Measurements from ENCODE around the gene HYAL4.
"Not testable (repeated sequence)": the region's sequence is repeated elsewhere in the genome, so short reads cannot be mapped to it uniquely, and the experiment has no call there.

The HYAL4 gene

DNA sequence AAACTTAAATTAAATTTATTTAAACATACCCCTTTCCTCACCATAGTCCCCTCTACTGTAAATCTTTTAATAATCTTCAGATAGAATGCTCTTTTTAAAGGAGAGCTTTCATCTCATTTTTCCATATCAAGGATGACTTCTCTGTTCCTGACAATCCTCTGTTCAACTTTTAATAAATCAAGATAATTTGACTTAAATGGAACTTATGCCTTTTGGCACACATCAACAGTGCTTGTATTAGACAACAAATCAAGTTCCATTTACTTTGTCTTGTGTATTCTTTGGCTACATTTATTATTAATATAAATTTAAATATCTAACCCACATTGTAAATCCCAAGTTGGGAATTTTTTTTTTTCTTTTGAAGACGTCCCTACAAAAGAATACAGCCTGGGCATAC, 42.7 kb upstream of the HYAL4 start:
- DNase-seq (ENCODE audit: low spot score), result no peak
- ChIA-PET CTCF (no interaction called here), POLR2A (ENCODE audit: low non-redundant PET) (no interaction called here)
- TF ChIP-seq CTCF (conservative IDR thresholded peaks at IDR 0.05; ENCODE audit: low read depth), result no peak
- H3K27ac ChIP-seq, result no peak overlapping the region

- no peak overlapping the region for H3K27ac ChIP-seq
- TF ChIP-seq CTCF (conservative IDR thresholded peaks at IDR 0.05; ENCODE audit: low read depth), result no peak
- CTCF ChIA-PET, result no interaction called here
- POLR2A ChIA-PET (ENCODE audit: low non-redundant PET), result no interaction called here
- DNase-seq (ENCODE audit: low spot score), result no peak
Measured at GRCh38 chr7:123805287-123805686, 39.7 kb upstream of the HYAL4 start.

GRCh38 chr7:123809471-123809870, 35.5 kb upstream of the HYAL4 start:
- POLR2A ChIA-PET (ENCODE audit: low non-redundant PET), result no interaction called here
- CTCF ChIA-PET, result no interaction called here
- no peak for DNase-seq (ENCODE audit: low spot score)
- no peak for TF ChIP-seq CTCF (conservative IDR thresholded peaks at IDR 0.05; ENCODE audit: low read depth)
- no peak overlapping the region for H3K27ac ChIP-seq

GRCh38 chr7:123811056-123811455, 33.9 kb upstream of the HYAL4 start:
- no peak for TF ChIP-seq CTCF (conservative IDR thresholded peaks at IDR 0.05; ENCODE audit: low read depth)
- ChIA-PET CTCF (no interaction called here), POLR2A (ENCODE audit: low non-redundant PET) (no interaction called here)
- H3K27ac ChIP-seq, result no peak overlapping the region
- peak; percentile 15 for DNase-seq (ENCODE audit: low spot score)

DNA sequence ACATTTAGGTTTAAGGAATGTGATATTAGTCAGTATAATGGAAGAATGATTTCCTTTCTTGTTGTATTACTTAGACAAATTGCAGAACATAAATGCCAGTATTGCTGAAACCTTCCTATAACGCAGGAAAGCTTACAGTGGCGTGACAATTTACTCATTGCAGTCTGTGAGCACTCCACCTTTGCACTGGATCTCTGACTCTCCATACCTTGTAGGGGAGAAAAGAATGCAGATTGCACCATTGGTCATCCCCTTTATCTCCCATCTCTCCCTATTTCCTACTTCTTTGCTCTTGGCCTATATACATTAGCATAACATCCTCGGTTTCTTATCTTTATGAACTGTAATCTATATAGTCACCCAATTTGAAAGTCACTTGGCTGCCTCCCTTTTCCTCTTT, 28.1 kb upstream of the HYAL4 start:
- no peak for TF ChIP-seq CTCF (conservative IDR thresholded peaks at IDR 0.05; ENCODE audit: low read depth)
- H3K27ac ChIP-seq, result no peak overlapping the region
- CTCF ChIA-PET, result no interaction called here
- no peak for DNase-seq (ENCODE audit: low spot score)
- POLR2A ChIA-PET (ENCODE audit: low non-redundant PET), result no interaction called here

DNA sequence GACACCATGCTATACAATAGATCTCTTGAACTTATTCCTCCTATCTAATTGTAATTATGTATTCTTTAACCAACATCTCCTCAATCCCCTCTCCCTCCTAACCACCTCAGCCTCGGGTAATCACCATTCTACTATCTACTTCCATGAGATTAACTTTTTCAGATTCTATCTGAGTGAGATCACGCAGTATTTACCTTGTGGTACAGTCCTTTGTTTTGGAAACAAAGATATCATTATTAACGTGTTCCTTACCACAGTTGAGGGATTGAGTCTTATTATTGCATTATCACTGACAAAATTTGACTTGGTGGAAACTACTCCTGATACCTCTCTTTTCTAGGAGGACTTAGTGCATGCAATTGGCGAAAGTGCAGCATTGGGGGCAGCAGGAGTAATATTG, 26.0 kb upstream of the HYAL4 start:
- POLR2A ChIA-PET (ENCODE audit: low non-redundant PET), result no interaction called here
- CTCF ChIA-PET, result interaction anchor here (0.6 kb wide), 1 partner anchor 325 kb away, joined by 5 read pairs; no protein-coding TSS in a partner anchor
- TF ChIP-seq CTCF (conservative IDR thresholded peaks at IDR 0.05; ENCODE audit: low read depth), result no peak
- H3K27ac ChIP-seq, result no peak overlapping the region
- no peak for DNase-seq (ENCODE audit: low spot score)

- H3K27ac ChIP-seq, result peak overlapping the region; percentile 69
- ChIA-PET CTCF (interaction anchor here (0.6 to 0.7 kb wide), 2 partner anchors 325 to 883 kb away, joined by 5 read pairs; no protein-coding TSS in a partner anchor), POLR2A (ENCODE audit: low non-redundant PET) (interaction anchor here (0.7 kb wide), 1 partner anchor 132 kb away, joined by 8 read pairs; no protein-coding TSS in a partner anchor)
Measured at GRCh38 chr7:123819795-123820194, 25.2 kb upstream of the HYAL4 start.

More at GRCh38 chr7:123819795-123820194, 25.2 kb upstream of the HYAL4 start:
- not testable (repeated sequence) for DNase-seq (ENCODE audit: low spot score)

Measured in RWPE1 (cell line).